Mesenchymal stem cell (in vitro differentiated cells and primary cell): Measurements from ENCODE around the gene KLHL6.
A peak's percentile ranks its signal among the peaks of the same experiment; 100 is the strongest.
"Not testable (repeated sequence)": the region's sequence is repeated elsewhere in the genome, so short reads cannot be mapped to it uniquely, and the experiment has no call there.

ENCODE experiments used
- DNase-seq: peaks from one replicate; pipeline ENCODE4 v3.0.0-alpha.2; 2013
- H2AFZ ChIP-seq: one replicate; pipeline ENCODE4 v1.6.1; 2013; ENCODE audit warnings: low read depth, mild to moderate bottlenecking, control low read depth, inconsistent platforms, low read length, moderate library complexity
- H2AK5ac ChIP-seq: 2 replicates; pipeline ENCODE4 v1.6.1; 2013; ENCODE audit warnings: low read length, moderate library complexity, mild to moderate bottlenecking, inconsistent platforms; ENCODE audit not compliant: severe bottlenecking
- H2BK120ac ChIP-seq: one replicate; pipeline ENCODE4 v1.6.1; 2013; ENCODE audit warnings: low read depth, mild to moderate bottlenecking, inconsistent platforms, low read length, moderate library complexity
- H2BK12ac ChIP-seq, 2 experiments: one replicate each; pipeline ENCODE4 v1.6.1; 2013; ENCODE audit warnings: inconsistent platforms in 2 of 2, low read length in 2 of 2, mild to moderate bottlenecking in 2 of 2, moderate library complexity in 2 of 2, control low read depth in 1 of 2
- H2BK15ac ChIP-seq: one replicate; pipeline ENCODE4 v1.6.1; 2013; ENCODE audit warnings: mild to moderate bottlenecking, low read depth, inconsistent platforms; ENCODE audit not compliant: poor library complexity, severe bottlenecking
- H2BK5ac ChIP-seq: 2 replicates; pipeline ENCODE4 v1.6.1; 2013; ENCODE audit warnings: low read depth, mild to moderate bottlenecking, low read length, control low read depth, inconsistent platforms; ENCODE audit not compliant: poor library complexity, severe bottlenecking
- H3K14ac ChIP-seq, 2 experiments: one replicate each; pipeline ENCODE4 v1.6.1; 2013; ENCODE audit warnings: inconsistent platforms in 2 of 2, low read length in 2 of 2, control low read depth in 1 of 2, mild to moderate bottlenecking in 1 of 2, moderate library complexity in 1 of 2
- H3K18ac ChIP-seq, 2 experiments: one replicate each; pipeline ENCODE4 v1.6.1; 2013; ENCODE audit warnings: inconsistent platforms in 2 of 2, low read length in 2 of 2, control low read depth in 1 of 2, low read depth in 1 of 2, mild to moderate bottlenecking in 1 of 2
- H3K23ac ChIP-seq, 2 experiments: one replicate each; pipeline ENCODE4 v1.6.1; 2013; ENCODE audit warnings: inconsistent platforms in 2 of 2, low read length in 2 of 2, mild to moderate bottlenecking in 2 of 2, moderate library complexity in 2 of 2, control low read depth in 1 of 2
- H3K27ac ChIP-seq: 2 replicates; pipeline ENCODE4 v1.5.1; 2013; ENCODE audit warnings: mild to moderate bottlenecking, moderate library complexity, low read length, control low read depth, inconsistent platforms; ENCODE audit not compliant: poor library complexity, severe bottlenecking
- H3K27me3 ChIP-seq, 2 experiments: 2 replicates each; pipeline versions ENCODE4 v1.6.1 to v1.7.0; 2013; ENCODE audit warnings: low read length in 2 of 2, mild to moderate bottlenecking in 2 of 2, moderate library complexity in 2 of 2, control low read depth in 1 of 2, inconsistent platforms in 1 of 2; ENCODE audit not compliant: control insufficient read depth in 1 of 2, insufficient read depth in 1 of 2
- H3K36me3 ChIP-seq, 2 experiments: 2 replicates each; pipeline versions ENCODE4 v1.6.1 to v1.7.0; 2013; ENCODE audit warnings: low read length in 2 of 2, control low read depth in 1 of 2, inconsistent platforms in 1 of 2, low read depth in 1 of 2, mild to moderate bottlenecking in 1 of 2; ENCODE audit not compliant: insufficient read depth in 2 of 2, control insufficient read depth in 1 of 2
- H3K4ac ChIP-seq, 2 experiments: one replicate each; pipeline ENCODE4 v1.6.1; 2013; ENCODE audit warnings: inconsistent platforms in 2 of 2, low read length in 2 of 2, mild to moderate bottlenecking in 2 of 2, moderate library complexity in 2 of 2, control low read depth in 1 of 2, low read depth in 1 of 2
- H3K4me1 ChIP-seq: 2 replicates; pipeline ENCODE4 v1.6.1; 2013; ENCODE audit warnings: low read depth, low read length, control low read depth; ENCODE audit not compliant: control insufficient read depth, insufficient read depth
- H3K4me2 ChIP-seq: 2 replicates; pipeline ENCODE4 v1.6.1; 2013; ENCODE audit warnings: low read length, mild to moderate bottlenecking, inconsistent platforms; ENCODE audit not compliant: poor library complexity, severe bottlenecking
- H3K4me3 ChIP-seq, 2 experiments: 2 replicates each; pipeline versions ENCODE4 v1.5.1 to v1.7.0; 2013; ENCODE audit warnings: low read length in 2 of 2, mild to moderate bottlenecking in 2 of 2, control low read depth in 1 of 2, low read depth in 1 of 2; ENCODE audit not compliant: insufficient read depth in 1 of 2
- H3K79me1 ChIP-seq: replicated peaks from 2 replicates; pipeline ENCODE4 v1.6.1; 2013; ENCODE audit warnings: mild to moderate bottlenecking, control low read depth, low read length, inconsistent platforms; ENCODE audit not compliant: poor library complexity, severe bottlenecking
- H3K9ac ChIP-seq: 2 replicates; pipeline ENCODE4 v1.7.0; 2013; ENCODE audit warnings: mild to moderate bottlenecking, low read length, moderate library complexity
- H3K9me3 ChIP-seq: 2 replicates; pipeline ENCODE4 v1.7.0; 2013; ENCODE audit warnings: mild to moderate bottlenecking, low read length; ENCODE audit not compliant: control insufficient read depth
- H4K8ac ChIP-seq: one replicate; pipeline ENCODE4 v1.6.1; 2013; ENCODE audit warnings: inconsistent platforms, mild to moderate bottlenecking, low read length, moderate library complexity
- H4K91ac ChIP-seq: one replicate; pipeline ENCODE4 v1.6.1; 2013; ENCODE audit warnings: mild to moderate bottlenecking, low read length, inconsistent platforms
- WGBS: methylation state at CpG from one replicate; pipeline ENCODE4 v1.1.7; 2013; ENCODE audit warnings: mixed read lengths; 5-methylcytosine and 5-hydroxymethylcytosine counted together

Gene KLHL6

GRCh38 chr3:183520741-183521556 is 34.6 kb downstream of the KLHL6 start:
- not testable (repeated sequence) for H3K18ac ChIP-seq, H3K14ac ChIP-seq, H3K9me3 ChIP-seq, H4K91ac ChIP-seq, H2BK12ac ChIP-seq, H2AFZ ChIP-seq, H3K79me1 ChIP-seq, H2BK15ac ChIP-seq, H3K4me2 ChIP-seq, H3K9ac ChIP-seq, H4K8ac ChIP-seq, H3K4me1 ChIP-seq, H3K23ac ChIP-seq, H2BK120ac ChIP-seq, H3K4me3 ChIP-seq, H3K4ac ChIP-seq, H2AK5ac ChIP-seq, H3K36me3 ChIP-seq, H2BK5ac ChIP-seq, DNase-seq
- peak overlapping the region; percentile 68 for H3K27ac ChIP-seq
- WGBS, result 52% methylated on average over 19 of the region's 19 CpGs
- H3K27me3 ChIP-seq, result peaks cover 22 to 35% of the 10 kb centered on the region in 2 experiments

DNA sequence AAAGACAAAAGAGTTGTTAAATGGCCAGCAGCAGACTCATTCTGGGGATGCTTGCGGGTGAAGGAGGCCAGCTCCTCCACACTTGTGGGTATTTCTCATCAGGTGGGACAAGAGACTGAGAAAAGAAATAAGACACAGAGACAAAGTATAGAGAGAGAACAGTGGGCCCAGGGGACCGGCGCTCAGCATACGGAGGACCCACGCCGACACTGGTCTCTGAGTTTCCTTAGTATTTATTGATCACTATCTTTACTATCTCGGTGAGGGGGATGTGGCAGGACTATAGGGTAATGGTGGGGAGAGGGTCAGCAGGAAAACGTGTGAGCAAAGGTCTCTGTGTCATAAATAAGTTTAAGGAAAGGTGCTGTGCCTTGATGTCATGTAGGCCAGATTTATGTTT is 35.2 kb downstream of the KLHL6 start:
- not testable (repeated sequence) for H3K4me3 ChIP-seq, DNase-seq, H3K9me3 ChIP-seq, H4K91ac ChIP-seq, H3K4ac ChIP-seq, H2BK15ac ChIP-seq, H3K36me3 ChIP-seq, H2BK120ac ChIP-seq, H4K8ac ChIP-seq, H3K9ac ChIP-seq, H2AFZ ChIP-seq, H3K79me1 ChIP-seq, H3K27ac ChIP-seq, H3K14ac ChIP-seq, H3K18ac ChIP-seq, H3K4me1 ChIP-seq, H3K4me2 ChIP-seq, H2BK5ac ChIP-seq, H2BK12ac ChIP-seq, H3K23ac ChIP-seq, H2AK5ac ChIP-seq
- peaks cover 27 to 42% of the 10 kb centered on the region in 2 experiments for H3K27me3 ChIP-seq
- WGBS, result 57% methylated on average over 8 of the region's 8 CpGs

DNA sequence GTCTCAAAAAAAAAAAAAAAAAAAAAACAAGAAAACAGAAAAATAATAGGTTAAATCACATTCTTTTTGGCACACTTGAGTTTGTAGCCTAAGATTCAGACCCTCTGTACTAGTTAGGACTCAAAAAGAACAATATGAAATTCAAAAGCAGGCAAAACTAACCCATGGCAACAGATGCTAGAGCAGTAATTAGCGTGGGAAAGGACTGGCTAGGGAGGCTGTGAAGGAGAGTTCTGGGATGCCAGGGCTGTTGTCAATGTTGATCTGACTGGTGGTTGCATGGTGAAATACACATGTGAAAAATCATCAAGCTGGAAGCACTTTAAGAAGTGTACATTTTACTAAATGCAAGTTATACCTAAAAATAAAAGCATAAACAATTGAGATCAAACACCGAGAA is 35.6 kb downstream of the KLHL6 start:
- Histone ChIP-seq H3K4ac (no peak overlapping the region), H3K9me3 (no peaks in the 10 kb centered on the region), H3K14ac (no peak overlapping the region), H3K4me2 (no peak overlapping the region), H2AK5ac (no peak overlapping the region), H2BK5ac (no peak overlapping the region), H3K27me3 (peaks cover 29 to 46% of the 10 kb centered on the region in 2 experiments), H2BK15ac (no peak overlapping the region), H3K18ac (no peak overlapping the region), H2BK12ac (no peak overlapping the region), H3K4me3 (no peak overlapping the region), H3K27ac (no peak overlapping the region), H3K79me1 (no peaks in the 10 kb centered on the region), H3K23ac (no peak overlapping the region), H3K4me1 (peaks cover 7% of the 10 kb centered on the region), H2BK120ac (no peak overlapping the region), H2AFZ (no peak overlapping the region), H3K36me3 (no peaks in the 10 kb centered on the region), H4K8ac (no peak overlapping the region), H3K9ac (no peak overlapping the region), H4K91ac (no peak overlapping the region)
- no peak for DNase-seq
- 82% methylated on average over 2 of the region's 2 CpGs for WGBS

DNA sequence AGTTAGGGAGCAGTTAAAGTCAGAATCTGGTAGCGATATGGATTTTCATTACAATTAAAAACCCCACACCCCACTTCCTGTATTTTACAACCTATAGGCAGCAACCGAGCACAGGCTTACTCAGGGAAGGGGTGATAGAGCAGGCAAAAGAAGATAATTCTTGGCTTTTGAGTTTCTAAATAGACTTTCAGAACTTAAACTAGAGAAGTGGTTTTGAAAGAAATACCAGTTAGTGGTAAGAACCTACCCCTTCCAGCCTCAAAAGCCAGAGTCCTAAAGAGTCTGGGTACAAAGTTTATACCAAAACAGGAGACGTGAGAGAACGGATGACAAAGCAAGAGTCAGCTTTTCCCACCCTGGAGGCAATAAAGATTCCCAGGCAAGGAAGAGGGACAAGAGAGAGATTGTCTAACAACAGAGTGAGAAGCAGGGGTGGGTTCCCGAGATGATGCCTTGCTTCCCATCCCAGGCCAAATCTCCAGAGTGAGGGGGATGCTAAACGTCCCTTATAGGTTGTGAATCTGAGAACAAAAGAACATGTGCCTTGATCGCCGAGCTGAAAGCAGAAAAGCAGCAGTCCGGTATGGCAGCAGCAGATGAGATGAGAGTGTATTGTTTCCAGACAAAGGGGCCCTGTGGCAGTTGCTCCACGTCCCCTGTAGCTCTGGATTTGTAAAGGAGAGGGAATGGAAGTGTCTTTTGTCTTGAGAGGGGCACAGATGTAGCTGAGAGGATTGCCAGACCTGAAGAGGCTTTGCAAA is 36.8 kb downstream of the KLHL6 start:
- no peak for DNase-seq
- Histone ChIP-seq H3K27me3 (peaks cover 33 to 51% of the 10 kb centered on the region in 2 experiments), H2BK15ac (no peak overlapping the region), H3K9ac (no peak overlapping the region), H3K4ac (no peak overlapping the region), H2AK5ac (no peak overlapping the region), H3K4me1 (peaks cover 6% of the 10 kb centered on the region), H2AFZ (no peak overlapping the region), H2BK120ac (no peak overlapping the region), H3K4me3 (no peak overlapping the region), H3K36me3 (no peaks in the 10 kb centered on the region), H3K14ac (no peak overlapping the region), H4K8ac (no peak overlapping the region), H3K4me2 (no peak overlapping the region), H4K91ac (no peak overlapping the region), H3K9me3 (no peaks in the 10 kb centered on the region), H2BK5ac (no peak overlapping the region), H3K79me1 (no peaks in the 10 kb centered on the region), H2BK12ac (no peak overlapping the region), H3K23ac (no peak overlapping the region), H3K18ac (no peak overlapping the region), H3K27ac (no peak overlapping the region)
- 64% methylated on average over 8 of the region's 10 CpGs for WGBS
